GM12874 (cell line): ENCODE results near the gene FRYL.

ENCODE experiments used
- CTCF ChIP-seq: IDR thresholded peaks from 2 replicates; pipeline ENCODE4 v1.5.1; 2011; ENCODE audit warnings: low read depth, mild to moderate bottlenecking, control low read depth, low read length, moderate library complexity; ENCODE audit not compliant: insufficient read depth

The FRYL gene

GRCh38 chr4:48454591-48454990 lies 325.5 kb downstream of the FRYL start:
- TF ChIP-seq CTCF = no peak

GRCh38 chr4:48450740-48451139 lies 329.3 kb downstream of the FRYL start:
- TF ChIP-seq CTCF = no peak

GRCh38 chr4:48449151-48449550 lies 330.9 kb downstream of the FRYL start:
- no peak for TF ChIP-seq CTCF
